22Rv1 (cell line): ENCODE results near the gene ABCA4.

ENCODE experiments used
- CTCF ChIP-seq: fragments of 450-650 bp; IDR thresholded peaks from 2 replicates; pipeline ENCODE4 v1.5.1; 2017; ENCODE audit warnings: mild to moderate bottlenecking
- ZFX ChIP-seq: fragments of 450-650 bp; IDR thresholded peaks from 2 replicates; pipeline ENCODE4 v1.6.1; 2017; ENCODE audit warnings: antibody characterized with exemption, borderline replicate concordance

GRCh38 chr1:94044891-94045290, 76.1 kb downstream of the ABCA4 start:
- no peak for TF ChIP-seq CTCF
- no peak for TF ChIP-seq ZFX
